Measurements from ENCODE around the gene KLC3. TPM values are rescaled to one million over a fixed set of nuclear protein-coding genes. Genes with fewer than 3 reads are reported as not detected.

Gene KLC3
- total RNA-seq = 1 to 10 TPM; 3.6 to 4.8 TPM
- polyA plus RNA-seq (2013, experiment 1 of 2) = 0.39 TPM
- 0.62 TPM for polyA plus RNA-seq (2013, experiment 2 of 2)
- long read RNA-seq, experiment 1, partial matches to known transcripts = 1 of 2 reads
- long read RNA-seq, experiment 1, other reads (novel, unspliced or antisense) = 1 of 2 reads
- long read RNA-seq, experiment 2, transcript KLC3-201 (13 exons, 1,780 nt) = major isoform, 18 of 23 reads
- long read RNA-seq, experiment 2, partial matches to known transcripts = 0 of 23 reads
- long read RNA-seq, experiment 2, other reads (novel, unspliced or antisense) = 3 of 23 reads
- long read RNA-seq, experiment 3, transcript KLC3-201 (13 exons, 1,780 nt) = major isoform, 53 of 57 reads
- long read RNA-seq, experiment 3, partial matches to known transcripts = 0 of 57 reads
- long read RNA-seq, experiment 3, other reads (novel, unspliced or antisense) = 3 of 57 reads
- long read RNA-seq, experiment 4, partial matches to known transcripts = 0 of 2 reads
- long read RNA-seq, experiment 4, other reads (novel, unspliced or antisense) = 0 of 2 reads

GRCh38 chr19:45340232-45340898 is at the start of gene KLC3:
TSS of gene KLC3 (plus strand) at chr19:45340750. CDS start at chr19:45345542, 4,792 bp downstream.
- H3K9ac ChIP-seq (ENCODE audit: extremely low read depth, low read length, poor library complexity, severe bottlenecking) = peak within 1 kb of the TSS; percentile 25

DNA sequence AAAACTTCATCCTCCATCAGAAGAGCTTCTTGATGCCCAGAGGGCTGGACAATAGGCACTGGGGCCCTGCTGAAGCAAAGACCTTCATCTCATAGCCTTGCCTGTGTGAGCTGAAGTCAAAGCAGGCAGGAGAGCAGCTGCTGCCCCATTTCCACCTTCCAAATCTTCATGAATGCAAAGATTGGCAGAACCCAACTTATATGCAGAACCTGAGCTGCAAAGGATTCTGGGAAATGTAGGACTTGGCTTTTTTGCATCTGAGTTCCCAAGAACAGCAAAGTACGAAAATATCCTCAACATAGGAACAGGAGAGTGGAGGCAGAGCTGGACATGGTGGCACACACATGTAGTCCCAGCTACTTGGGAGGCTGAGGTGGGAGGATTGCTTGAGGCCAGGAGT is 48.7 kb upstream of the KLC3 start:
- Mint-ChIP-seq H3K4me3 (no peak overlapping the region), H3K27me3 (ENCODE audit: insufficient read depth) (no peaks in the 10 kb centered on the region), H3K27ac (no peak overlapping the region), H3K36me3 (ENCODE audit: low read depth) (peaks cover 61% of the 10 kb centered on the region), H3K9me3 (peaks cover 3% of the 10 kb centered on the region), H3K4me1 (no peaks in the 10 kb centered on the region)
- no peak for DNase-seq
- Histone ChIP-seq H3K9me3 (ENCODE audit: control insufficient read depth, low read length) (no peaks in the 10 kb centered on the region), H3K4me3 (ENCODE audit: low read length) (no peak overlapping the region), H3K36me3 (ENCODE audit: control insufficient read depth, insufficient read depth, low read length) (peaks cover 47% of the 10 kb centered on the region), H3K27me3 (ENCODE audit: control insufficient read depth, insufficient read depth, low read length, poor library complexity, severe bottlenecking) (no peaks in the 10 kb centered on the region), H3K4me1 (ENCODE audit: control insufficient read depth, insufficient read depth, low read length) (no peaks in the 10 kb centered on the region), H3K27ac (ENCODE audit: low read depth, low read length) (no peak overlapping the region), H3K9ac (ENCODE audit: extremely low read depth, low read length, poor library complexity, severe bottlenecking) (no peak overlapping the region)
- 90 to 100% methylated on average over 1 of the region's 1 CpG for WGBS, 2 experiments (ENCODE audit: insufficient coverage in 1 of 2, insufficient read length in 1 of 2)
- TF ChIP-seq CTCF (conservative IDR thresholded peaks at IDR 0.05) = no peak

More at GRCh38 chr19:45340232-45340898, at the start of gene KLC3:
- H3K27me3 Mint-ChIP-seq (ENCODE audit: insufficient read depth) = peaks cover 13% of the 10 kb centered on the region
- H3K36me3 Mint-ChIP-seq (ENCODE audit: low read depth) = no peaks in the 10 kb centered on the region
- H3K4me1 Mint-ChIP-seq = peaks cover 4% of the 10 kb centered on the region
- H3K9me3 Mint-ChIP-seq = no peaks in the 10 kb centered on the region
- Histone ChIP-seq H3K27ac (ENCODE audit: low read depth, low read length) (no peak within 1 kb of the TSS), H3K9me3 (ENCODE audit: control insufficient read depth, low read length) (no peaks in the 10 kb centered on the region), H3K4me1 (ENCODE audit: control insufficient read depth, insufficient read depth, low read length) (no peaks in the 10 kb centered on the region), H3K4me3 (ENCODE audit: low read length) (peak within 1 kb of the TSS; percentile 70), H3K36me3 (ENCODE audit: control insufficient read depth, insufficient read depth, low read length) (no peaks in the 10 kb centered on the region), H3K27me3 (ENCODE audit: control insufficient read depth, insufficient read depth, low read length, poor library complexity, severe bottlenecking) (peaks cover 20% of the 10 kb centered on the region)
- TF ChIP-seq CTCF (conservative IDR thresholded peaks at IDR 0.05) = no peak
- WGBS, 2 experiments (ENCODE audit: insufficient coverage in 1 of 2, insufficient read length in 1 of 2) = 13 to 23% methylated on average over 33 to 50 of the region's 50 CpGs
- no peak within 1 kb of the TSS for H3K27ac Mint-ChIP-seq
- H3K4me3 Mint-ChIP-seq = no peak within 1 kb of the TSS
- peak; percentile 90 for DNase-seq

DNA sequence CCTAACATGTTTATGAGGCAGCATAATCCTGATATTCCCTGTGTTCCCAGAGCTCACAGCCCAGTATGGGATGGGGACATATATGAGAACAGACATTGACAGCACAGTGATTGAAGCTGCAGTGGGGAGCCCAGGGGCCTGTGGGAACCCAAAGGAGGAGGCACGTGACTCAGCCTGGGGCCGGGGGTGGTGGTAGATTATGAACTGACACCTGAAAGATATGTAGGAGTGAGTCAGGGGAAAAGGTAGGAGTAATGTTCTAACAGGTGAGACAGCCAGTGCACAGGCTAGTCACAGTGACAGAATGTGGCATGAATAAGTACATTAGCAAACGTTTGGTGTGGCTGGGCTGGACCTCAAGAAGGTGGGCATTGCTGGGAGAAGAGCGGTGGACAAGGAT is 46.9 kb upstream of the KLC3 start:
- no peak for TF ChIP-seq CTCF (conservative IDR thresholded peaks at IDR 0.05)
- H3K27me3 Mint-ChIP-seq (ENCODE audit: insufficient read depth) = no peaks in the 10 kb centered on the region
- Histone ChIP-seq H3K9ac (ENCODE audit: extremely low read depth, low read length, poor library complexity, severe bottlenecking) (no peak overlapping the region), H3K9me3 (ENCODE audit: control insufficient read depth, low read length) (no peaks in the 10 kb centered on the region), H3K4me3 (ENCODE audit: low read length) (no peak overlapping the region), H3K27me3 (ENCODE audit: control insufficient read depth, insufficient read depth, low read length, poor library complexity, severe bottlenecking) (no peaks in the 10 kb centered on the region), H3K27ac (ENCODE audit: low read depth, low read length) (no peak overlapping the region), H3K36me3 (ENCODE audit: control insufficient read depth, insufficient read depth, low read length) (peaks cover 47% of the 10 kb centered on the region), H3K4me1 (ENCODE audit: control insufficient read depth, insufficient read depth, low read length) (no peaks in the 10 kb centered on the region)
- peaks cover 69% of the 10 kb centered on the region for H3K36me3 Mint-ChIP-seq (ENCODE audit: low read depth)
- H3K27ac Mint-ChIP-seq = no peak overlapping the region
- 79 to 95% methylated on average over 3 to 4 of the region's 4 CpGs for WGBS, 2 experiments (ENCODE audit: insufficient coverage in 1 of 2, insufficient read length in 1 of 2)
- H3K4me3 Mint-ChIP-seq = no peak overlapping the region
- H3K9me3 Mint-ChIP-seq = peaks cover 3% of the 10 kb centered on the region
- H3K4me1 Mint-ChIP-seq = no peaks in the 10 kb centered on the region
- no peak for DNase-seq
